GM21717 (cell line): Measurements from ENCODE around the gene FSIP1.
A peak's percentile ranks its signal among the peaks of the same experiment; 100 is the strongest.

ENCODE experiments used
- ATAC-seq: cut with Tn5 transposase; IDR thresholded peaks from one replicate; pipeline ENCODE4 v1.9.1; 2021; ENCODE audit warnings: mild to moderate bottlenecking, moderate library complexity; ENCODE audit not compliant: unreplicated experiment

Gene FSIP1

GRCh38 chr15:39585871-39586301, 196.8 kb downstream of the FSIP1 start:
- no peak for ATAC-seq

- no peak for ATAC-seq
These were observed 197.2 kb downstream of the FSIP1 start for GRCh38 chr15:39585389-39585841.

DNA sequence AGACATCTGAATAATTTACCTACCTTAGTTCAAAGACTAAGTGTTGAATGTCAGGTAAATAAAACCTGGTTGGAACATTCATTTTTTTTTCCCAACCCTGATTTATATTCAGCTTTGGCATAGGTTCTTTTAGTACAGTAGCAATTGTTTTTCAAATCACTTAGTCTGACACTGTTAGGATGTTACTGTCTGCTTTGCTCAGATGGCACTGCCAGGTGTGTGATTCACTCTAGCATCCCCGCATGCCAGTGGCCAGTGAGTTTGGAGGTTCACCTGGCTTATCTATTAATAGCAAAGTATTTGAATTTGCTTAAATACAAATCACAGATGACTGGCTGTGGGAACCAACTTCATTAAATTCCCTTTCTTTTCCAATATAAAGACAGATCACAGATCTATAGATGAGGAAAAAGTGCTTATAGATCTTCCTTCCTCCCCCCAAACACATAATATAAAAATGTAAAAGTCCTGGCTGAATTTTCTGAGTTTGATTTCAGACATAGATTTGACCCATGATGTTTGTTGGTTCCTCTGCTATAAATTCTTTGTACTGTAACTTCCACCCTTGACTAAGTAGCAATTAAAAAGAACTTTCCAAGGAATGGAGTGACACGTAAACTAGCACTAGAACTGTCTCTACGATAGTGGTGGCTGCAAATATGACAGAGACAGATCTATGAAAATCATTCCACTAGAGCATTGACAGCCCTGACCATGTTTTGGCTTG, 197.8 kb downstream of the FSIP1 start:
- ATAC-seq: no peak

GRCh38 chr15:39584266-39584659, 198.4 kb downstream of the FSIP1 start:
- ATAC-seq: no peak

DNA sequence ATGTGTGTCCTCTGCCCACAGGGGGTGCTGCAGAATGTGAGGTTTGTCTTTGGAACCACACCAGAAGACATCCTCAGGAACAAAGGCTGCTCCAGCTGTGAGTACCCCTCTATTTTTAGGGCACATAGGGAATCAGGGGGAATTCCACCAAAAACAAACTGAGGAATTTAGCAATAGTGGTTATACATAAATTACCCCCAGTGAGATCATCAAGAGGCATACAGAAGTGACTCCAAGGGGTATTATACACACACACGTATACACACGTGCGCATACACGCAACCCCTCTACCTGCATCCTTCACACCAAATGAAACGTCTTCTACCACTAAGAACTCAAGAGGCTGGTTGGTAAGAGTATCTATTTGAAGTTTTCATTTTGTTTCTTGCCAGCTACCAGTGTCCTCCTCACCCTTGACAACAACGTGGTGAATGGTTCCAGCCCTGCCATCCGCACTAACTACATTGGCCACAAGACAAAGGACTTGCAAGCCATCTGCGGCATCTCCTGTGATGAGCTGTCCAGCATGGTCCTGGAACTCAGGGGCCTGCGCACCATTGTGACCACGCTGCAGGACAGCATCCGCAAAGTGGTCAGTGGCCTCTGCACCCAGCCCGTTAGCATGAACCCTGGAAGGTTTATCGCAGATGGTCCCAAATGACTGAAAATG, 198.9 kb downstream of the FSIP1 start:
- no peak for ATAC-seq

- ATAC-seq: no peak
These were observed 199.6 kb downstream of the FSIP1 start for GRCh38 chr15:39582977-39583595.

- no peak for ATAC-seq
These were observed 200.2 kb downstream of the FSIP1 start for GRCh38 chr15:39582286-39582976.

DNA sequence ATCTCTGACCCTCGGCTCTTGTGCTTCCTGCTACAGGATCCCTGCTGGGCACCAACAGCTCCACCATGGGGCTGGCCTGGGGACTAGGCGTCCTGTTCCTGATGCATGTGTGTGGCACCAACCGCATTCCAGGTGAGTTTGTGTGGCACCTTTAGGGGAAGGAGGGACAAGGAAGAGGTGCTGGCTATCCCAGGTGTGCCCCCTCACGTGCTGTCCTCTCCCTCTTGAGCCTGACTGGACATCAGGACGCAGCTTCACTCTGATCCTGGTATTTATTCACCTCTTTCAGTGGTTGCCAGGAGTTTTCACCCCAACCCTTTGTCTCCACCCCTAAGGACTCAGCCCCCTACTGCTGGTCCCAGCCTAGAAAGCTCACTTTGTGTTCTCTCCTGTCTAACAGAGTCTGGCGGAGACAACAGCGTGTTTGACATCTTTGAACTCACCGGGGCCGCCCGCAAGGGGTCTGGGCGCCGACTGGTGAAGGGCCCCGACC, 200.8 kb downstream of the FSIP1 start:
- ATAC-seq: no peak

GRCh38 chr15:39581242-39581792, 201.3 kb downstream of the FSIP1 start:
- ATAC-seq: no peak

DNA sequence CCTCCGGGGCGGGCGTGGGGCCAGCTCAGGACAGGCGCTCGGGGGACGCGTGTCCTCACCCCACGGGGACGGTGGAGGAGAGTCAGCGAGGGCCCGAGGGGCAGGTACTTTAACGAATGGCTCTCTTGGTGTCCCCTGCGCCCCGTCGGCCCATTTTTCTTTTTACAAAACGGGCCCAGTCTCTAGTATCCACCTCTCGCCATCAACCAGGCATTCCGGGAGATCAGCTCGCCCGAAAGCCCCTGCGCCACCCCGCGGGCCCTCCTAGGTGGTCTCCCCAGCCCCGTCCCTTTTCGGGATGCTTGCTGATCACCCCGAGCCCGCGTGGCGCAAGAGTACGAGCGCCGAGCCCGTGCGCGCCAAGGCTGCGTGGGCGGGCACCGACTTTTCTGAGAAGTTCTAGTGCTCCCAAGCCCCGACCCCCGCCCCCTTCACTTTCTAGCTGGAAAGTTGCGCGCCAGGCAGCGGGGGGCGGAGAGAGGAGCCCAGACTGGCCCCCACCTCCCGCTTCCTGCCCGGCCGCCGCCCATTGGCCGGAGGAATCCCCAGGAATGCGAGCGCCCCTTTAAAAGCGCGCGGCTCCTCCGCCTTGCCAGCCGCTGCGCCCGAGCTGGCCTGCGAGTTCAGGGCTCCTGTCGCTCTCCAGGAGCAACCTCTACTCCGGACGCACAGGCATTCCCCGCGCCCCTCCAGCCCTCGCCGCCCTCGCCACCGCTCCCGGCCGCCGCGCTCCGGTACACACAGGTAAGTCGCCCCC, 202.0 kb downstream of the FSIP1 start, which contains the start of gene THBS1:
TSS of gene THBS1 (plus strand) at position 595 of the 757 bp plus-strand sequence. CDS start 779 bp downstream, outside the sequence.
- ATAC-seq: peak; percentile 23

DNA sequence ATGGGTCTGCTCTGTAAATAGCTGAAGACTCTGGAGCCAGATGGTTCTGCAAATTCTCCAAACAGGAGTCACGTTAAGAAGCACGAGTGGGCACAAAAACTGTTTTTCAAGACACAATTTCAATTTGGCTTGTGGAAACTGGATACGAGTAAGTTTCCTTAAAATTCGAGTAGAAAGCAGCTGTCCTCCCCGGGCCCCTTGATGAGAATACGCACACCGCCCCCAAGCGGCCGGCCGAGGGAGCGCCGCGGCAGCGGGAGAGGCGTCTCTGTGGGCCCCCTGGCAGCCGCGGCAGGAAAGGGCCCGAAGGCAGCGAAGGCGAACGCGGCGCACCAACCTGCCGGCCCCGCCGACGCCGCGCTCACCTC, 202.5 kb downstream of the FSIP1 start:
- peak; percentile 73 for ATAC-seq

DNA sequence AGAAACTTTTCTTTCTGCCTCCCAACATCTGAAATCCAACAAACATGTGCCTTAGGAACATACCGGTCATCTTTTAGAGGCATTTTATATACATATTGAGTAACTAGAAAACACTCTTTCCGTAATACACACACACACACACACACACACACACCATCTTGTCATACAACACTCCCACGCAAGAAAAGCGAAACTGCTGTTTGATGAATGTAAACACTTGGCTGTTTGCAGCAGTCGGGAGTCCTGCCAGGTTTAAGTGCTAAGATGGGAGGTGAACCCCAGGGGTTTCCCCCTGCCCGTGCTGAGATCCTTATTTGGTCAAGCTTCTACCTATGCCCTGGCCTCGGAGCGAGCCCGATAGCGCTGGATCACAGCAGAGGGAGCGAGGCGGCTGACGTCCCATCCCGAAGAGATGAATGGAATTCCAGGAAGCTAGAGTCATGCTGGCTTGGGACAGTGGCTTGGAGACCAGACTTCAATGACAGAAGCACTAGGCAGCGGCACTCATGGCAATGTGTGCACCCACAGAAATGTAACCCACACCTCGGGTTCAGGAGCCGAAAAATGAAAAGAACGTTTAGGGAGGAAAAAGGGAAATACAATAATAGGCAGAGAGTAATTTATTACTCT, 203.0 kb downstream of the FSIP1 start:
- ATAC-seq: no peak

DNA sequence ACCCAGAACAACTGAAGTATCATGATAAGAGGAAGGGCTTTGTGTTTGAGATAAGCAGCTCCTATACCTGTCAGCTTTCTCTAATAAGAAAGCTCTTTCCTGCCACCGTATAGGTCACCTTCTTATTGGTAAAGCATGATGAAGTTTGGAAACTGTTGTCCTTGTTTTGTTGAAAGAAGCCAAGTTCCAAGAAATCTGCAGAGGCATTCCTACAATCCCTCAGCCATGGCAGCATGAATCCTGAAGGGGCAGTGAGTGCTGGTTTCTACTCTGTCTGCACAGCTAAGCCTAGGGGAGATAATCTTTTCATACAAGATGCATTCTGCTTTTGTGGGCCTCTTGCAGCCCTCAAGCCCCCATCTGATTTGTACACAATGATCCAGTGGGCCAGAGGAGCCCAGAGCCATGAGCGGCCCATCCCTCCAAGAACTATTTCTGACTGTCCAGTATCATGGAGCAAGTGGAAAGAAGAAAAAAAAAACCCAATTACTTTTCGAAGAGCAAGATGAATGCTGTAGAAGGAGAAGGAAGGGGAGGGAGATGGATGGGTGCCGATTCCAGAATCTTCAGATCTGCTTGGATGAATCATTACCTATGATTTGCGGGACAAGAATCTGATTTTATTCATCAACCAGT, 203.7 kb downstream of the FSIP1 start:
- ATAC-seq: no peak

GRCh38 chr15:39575180-39575579, 207.5 kb downstream of the FSIP1 start:
- no peak for ATAC-seq

GRCh38 chr15:39574427-39574826, 208.2 kb downstream of the FSIP1 start:
- ATAC-seq: no peak

DNA sequence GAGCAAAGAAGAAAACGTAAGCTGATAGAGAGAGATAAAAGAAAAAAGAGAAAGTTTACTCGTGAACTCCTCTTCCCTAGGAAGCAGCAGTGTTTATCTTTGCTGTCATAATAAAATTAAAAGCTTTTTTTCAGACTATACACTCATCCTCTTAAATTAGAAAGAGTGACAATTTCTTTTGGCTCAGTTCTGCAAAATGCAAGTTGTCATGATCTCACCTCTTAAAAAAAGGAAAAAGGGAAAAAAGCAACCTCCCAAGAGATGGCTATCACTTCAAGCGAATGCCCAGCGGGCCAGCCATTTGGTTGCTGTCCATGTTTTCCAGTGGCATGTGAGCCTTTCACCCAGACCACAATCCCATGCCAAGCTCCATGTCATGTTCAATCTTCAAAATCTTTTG, 208.8 kb downstream of the FSIP1 start:
- no peak for ATAC-seq

DNA sequence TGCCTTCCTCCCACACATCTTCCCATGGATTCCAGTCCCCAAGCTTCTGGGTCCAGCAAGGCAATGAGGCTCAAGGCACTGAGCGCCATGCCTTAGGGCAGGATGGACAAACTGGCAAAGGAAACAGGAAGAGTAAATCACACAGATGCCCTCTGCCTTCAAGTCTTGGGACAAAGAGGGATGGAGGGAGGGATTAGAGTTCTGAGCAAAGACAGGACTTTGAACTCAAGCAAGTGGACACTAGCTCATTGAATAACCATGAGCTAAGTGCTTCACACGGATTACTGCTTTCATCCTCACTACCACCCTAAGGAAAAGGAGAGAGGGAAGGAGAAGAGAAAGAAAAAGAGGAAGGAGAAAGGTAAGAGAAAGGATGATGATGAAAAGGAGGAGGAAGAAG, 209.4 kb downstream of the FSIP1 start:
- no peak for ATAC-seq

DNA sequence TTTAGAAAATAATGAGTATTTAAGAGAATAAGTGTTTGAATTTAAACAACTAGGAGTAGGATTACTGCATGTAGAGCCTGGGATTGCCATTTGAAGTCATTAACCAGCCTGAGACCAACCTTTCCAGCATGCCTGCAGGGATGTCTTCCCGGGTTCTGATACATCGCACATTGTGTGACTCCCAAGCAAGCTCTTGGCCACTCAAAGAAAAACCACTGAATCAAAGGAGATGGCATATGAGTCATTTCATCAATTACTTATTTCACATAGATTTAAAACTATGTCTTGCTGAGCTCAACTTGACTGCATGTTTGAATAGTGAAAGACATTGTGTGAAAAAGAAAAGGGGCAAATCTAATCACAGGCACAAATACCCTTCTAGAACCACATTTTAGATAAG, 216.8 kb downstream of the FSIP1 start:
- ATAC-seq: no peak

- ATAC-seq: no peak
These were observed 217.5 kb downstream of the FSIP1 start for GRCh38 chr15:39564972-39565665.
